A673 (cell line): ENCODE measurements around the gene ABR.

Experiments
- EZH2 ChIP-seq: fragments of 200-600 bp; sonication (generic); IDR thresholded peaks from 2 replicates; pipeline ENCODE4 v1.6.1; 2017; ENCODE audit warnings: borderline replicate concordance, low read depth, mild to moderate bottlenecking, mixed read lengths, antibody characterized with exemption, low read length; ENCODE audit not compliant: poor library complexity, severe bottlenecking
- TF ChIP-seq, protein P1 (sequence below): fragments of 300-800, 200-600 bp; sonication (generic); conservative IDR thresholded peaks from 2 replicates; pipeline ENCODE4 v1.5.1; 2017; ENCODE audit warnings: low read depth, mild to moderate bottlenecking, antibody characterized with exemption, low read length, moderate library complexity, mixed read lengths

DNA sequence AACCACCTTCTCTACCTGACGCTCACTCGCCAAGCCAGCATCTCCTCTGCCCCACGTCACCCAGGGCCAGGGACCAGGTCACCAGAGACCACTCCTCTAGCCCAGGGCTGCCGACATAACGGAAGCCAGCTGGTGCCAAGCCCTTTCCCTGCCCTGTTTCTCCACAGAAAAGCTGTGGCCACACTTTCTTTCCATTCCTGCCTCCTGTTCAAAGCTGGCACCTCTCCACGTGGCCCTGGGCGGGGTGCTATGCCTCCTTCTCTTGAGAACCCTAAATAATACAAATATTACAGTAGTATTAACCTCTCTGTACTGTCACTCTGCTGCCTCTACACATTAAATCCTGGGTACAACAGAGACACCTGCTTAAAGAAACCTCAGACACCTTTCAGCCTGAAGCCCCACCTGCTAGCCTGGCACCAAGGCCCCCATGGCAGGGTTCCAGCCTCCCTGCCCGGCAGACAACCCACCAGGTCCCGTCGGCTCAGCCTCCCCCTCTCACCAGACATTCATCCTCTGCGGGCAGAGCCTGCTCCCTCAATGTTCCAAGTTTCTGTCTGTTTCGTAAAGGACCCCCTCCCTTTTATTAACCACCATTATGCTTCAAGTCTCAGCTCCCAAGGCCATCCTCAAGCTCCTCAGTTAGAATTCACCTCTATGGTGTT lies 120.5 kb downstream of the ABR start:
- TF ChIP-seq, protein P1, sequence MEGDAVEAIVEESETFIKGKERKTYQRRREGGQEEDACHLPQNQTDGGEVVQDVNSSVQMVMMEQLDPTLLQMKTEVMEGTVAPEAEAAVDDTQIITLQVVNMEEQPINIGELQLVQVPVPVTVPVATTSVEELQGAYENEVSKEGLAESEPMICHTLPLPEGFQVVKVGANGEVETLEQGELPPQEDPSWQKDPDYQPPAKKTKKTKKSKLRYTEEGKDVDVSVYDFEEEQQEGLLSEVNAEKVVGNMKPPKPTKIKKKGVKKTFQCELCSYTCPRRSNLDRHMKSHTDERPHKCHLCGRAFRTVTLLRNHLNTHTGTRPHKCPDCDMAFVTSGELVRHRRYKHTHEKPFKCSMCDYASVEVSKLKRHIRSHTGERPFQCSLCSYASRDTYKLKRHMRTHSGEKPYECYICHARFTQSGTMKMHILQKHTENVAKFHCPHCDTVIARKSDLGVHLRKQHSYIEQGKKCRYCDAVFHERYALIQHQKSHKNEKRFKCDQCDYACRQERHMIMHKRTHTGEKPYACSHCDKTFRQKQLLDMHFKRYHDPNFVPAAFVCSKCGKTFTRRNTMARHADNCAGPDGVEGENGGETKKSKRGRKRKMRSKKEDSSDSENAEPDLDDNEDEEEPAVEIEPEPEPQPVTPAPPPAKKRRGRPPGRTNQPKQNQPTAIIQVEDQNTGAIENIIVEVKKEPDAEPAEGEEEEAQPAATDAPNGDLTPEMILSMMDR, result no peak
- TF ChIP-seq EZH2, result no peak
